Esophagus squamous epithelium (tissue), 4 donors: ENCODE results near the gene SETBP1.

Experiments used
- POLR2A ChIP-seq, 4 donors: fragments of 450-650 bp; IDR thresholded peaks; one replicate each; pipeline ENCODE4 v1.6.1; 2017; ENCODE audit warnings: antibody characterized with exemption in 4 of 4, mild to moderate bottlenecking in 4 of 4, moderate library complexity in 3 of 4
- TF ChIP-seq, protein P1 (sequence below), 6 experiments: fragments of 450-650 bp in 4 of 6; fragments of 200-600 bp in 2 of 6; sonication (generic) in 2 of 6; IDR thresholded peaks; one replicate each; pipeline ENCODE4 v1.5.1; 2016 to 2019; ENCODE audit warnings: antibody characterized with exemption in 6 of 6, mild to moderate bottlenecking in 4 of 6, moderate library complexity in 4 of 6

DNA sequence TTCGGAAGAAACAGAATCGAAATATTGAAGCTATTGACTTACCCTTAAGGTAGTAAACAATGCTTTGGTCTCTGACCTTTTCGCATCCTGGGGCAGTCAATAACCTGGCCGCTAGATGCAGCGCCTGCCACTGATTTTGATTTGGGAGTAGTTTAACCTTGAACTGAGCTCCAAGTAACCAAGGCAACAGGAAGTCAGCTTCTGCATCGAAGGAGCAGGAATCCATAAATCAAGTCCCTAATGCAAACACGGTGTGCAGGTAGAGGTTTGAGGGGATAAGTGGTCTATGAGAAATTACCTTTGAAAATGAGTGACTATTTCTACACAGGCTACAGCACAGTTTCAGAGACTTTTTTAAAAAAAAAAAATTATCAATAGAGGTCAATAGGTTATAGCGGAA lies 353.5 kb downstream of the SETBP1 start:
- TF ChIP-seq, protein P1, sequence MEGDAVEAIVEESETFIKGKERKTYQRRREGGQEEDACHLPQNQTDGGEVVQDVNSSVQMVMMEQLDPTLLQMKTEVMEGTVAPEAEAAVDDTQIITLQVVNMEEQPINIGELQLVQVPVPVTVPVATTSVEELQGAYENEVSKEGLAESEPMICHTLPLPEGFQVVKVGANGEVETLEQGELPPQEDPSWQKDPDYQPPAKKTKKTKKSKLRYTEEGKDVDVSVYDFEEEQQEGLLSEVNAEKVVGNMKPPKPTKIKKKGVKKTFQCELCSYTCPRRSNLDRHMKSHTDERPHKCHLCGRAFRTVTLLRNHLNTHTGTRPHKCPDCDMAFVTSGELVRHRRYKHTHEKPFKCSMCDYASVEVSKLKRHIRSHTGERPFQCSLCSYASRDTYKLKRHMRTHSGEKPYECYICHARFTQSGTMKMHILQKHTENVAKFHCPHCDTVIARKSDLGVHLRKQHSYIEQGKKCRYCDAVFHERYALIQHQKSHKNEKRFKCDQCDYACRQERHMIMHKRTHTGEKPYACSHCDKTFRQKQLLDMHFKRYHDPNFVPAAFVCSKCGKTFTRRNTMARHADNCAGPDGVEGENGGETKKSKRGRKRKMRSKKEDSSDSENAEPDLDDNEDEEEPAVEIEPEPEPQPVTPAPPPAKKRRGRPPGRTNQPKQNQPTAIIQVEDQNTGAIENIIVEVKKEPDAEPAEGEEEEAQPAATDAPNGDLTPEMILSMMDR (IDR thresholded peaks at IDR 0.05): no peak
- no peak for TF ChIP-seq POLR2A (IDR thresholded peaks at IDR 0.05)
